Lower lobe of right lung (tissue), 2 donors: ENCODE data around the gene PODN. TPM values are rescaled to one million over a fixed set of nuclear protein-coding genes. Genes with fewer than 3 reads are reported as not detected.

Experiments
- ATAC-seq, 2 donors: fragments of 200-7000 bp; cut with Tn5 transposase; one replicate each; pipeline ENCODE4 v1.9.1; 2020 to 2022; ENCODE audit warnings: mild to moderate bottlenecking in 2 of 2, moderate library complexity in 2 of 2
- DNase-seq: peaks from one replicate; pipeline ENCODE4 v3.0.0-alpha.2; 2020
- H3K27ac ChIP-seq: fragments of 200-600 bp; one replicate; pipeline ENCODE4 v1.8.0; 2022
- H3K27me3 ChIP-seq: fragments of 200-600 bp; one replicate; pipeline ENCODE4 v1.8.0; 2022; ENCODE audit warnings: low read depth
- H3K36me3 ChIP-seq: fragments of 200-600 bp; one replicate; pipeline ENCODE4 v1.8.0; 2022; ENCODE audit warnings: mild to moderate bottlenecking
- H3K4me1 ChIP-seq: fragments of 200-600 bp; one replicate; pipeline ENCODE4 v1.8.0; 2022
- H3K4me3 ChIP-seq: fragments of 200-600 bp; one replicate; pipeline ENCODE4 v1.8.0; 2022; ENCODE audit warnings: mild to moderate bottlenecking
- H3K9me3 ChIP-seq: fragments of 200-600 bp; one replicate; pipeline ENCODE4 v1.8.0; 2022
- intact Hi-C: fragments of 100-400 bp; cut with DNase I; formaldehyde crosslinking; loops from one replicate; pipeline ENCODE4 v1.11.0; 2022
- total RNA-seq: library from RNA; stranded (reverse); fragmentation: NEBNext Ultra II Directional; extraction: Animal tissue kit (Norgen Biotek cat#: 25700); gene quantifications from one replicate; pipeline ENCODE4 v1.2.1, GENCODE V29; 2021
- TF ChIP-seq, protein P1 (sequence below): fragments of 200-600 bp; IDR thresholded peaks from one replicate; pipeline ENCODE4 v1.8.0; 2022; ENCODE audit warnings: antibody characterized with exemption, mild to moderate bottlenecking
- donor health status: DM: no; HTN: yes; CAD: no; lungs with severe emphysema.

Gene PODN
- total RNA-seq, 1 donor from 2014 or later: 64.0 TPM

DNA sequence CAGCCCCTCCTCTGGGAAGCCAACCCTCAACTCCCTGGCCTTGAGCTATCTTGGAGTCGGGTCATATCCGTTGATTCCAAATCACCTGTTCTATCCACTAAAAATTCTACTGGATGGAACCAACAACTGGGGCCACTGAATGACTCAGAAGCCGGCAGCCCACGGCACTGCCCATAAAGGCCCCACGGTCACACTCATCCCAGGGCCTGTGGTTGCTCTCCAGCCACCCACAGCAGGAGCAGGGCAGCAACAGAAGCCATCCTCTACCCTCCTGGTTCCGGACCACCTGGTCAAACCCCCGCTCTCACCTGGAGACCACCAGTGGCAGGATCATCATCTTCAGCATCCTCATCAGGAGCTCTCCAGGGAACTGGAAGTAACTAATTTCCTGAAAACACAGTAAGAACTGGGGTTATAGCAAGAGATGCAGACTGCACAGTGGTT lies 72.1 kb downstream of the PODN start:
- Histone ChIP-seq H3K36me3 (no peaks in the 10 kb centered on the region), H3K27me3 (no peaks in the 10 kb centered on the region), H3K27ac (no peak overlapping the region), H3K4me1 (no peaks in the 10 kb centered on the region), H3K4me3 (no peak overlapping the region), H3K9me3 (peaks cover 10% of the 10 kb centered on the region)
- no peak for DNase-seq
- TF ChIP-seq, protein P1, sequence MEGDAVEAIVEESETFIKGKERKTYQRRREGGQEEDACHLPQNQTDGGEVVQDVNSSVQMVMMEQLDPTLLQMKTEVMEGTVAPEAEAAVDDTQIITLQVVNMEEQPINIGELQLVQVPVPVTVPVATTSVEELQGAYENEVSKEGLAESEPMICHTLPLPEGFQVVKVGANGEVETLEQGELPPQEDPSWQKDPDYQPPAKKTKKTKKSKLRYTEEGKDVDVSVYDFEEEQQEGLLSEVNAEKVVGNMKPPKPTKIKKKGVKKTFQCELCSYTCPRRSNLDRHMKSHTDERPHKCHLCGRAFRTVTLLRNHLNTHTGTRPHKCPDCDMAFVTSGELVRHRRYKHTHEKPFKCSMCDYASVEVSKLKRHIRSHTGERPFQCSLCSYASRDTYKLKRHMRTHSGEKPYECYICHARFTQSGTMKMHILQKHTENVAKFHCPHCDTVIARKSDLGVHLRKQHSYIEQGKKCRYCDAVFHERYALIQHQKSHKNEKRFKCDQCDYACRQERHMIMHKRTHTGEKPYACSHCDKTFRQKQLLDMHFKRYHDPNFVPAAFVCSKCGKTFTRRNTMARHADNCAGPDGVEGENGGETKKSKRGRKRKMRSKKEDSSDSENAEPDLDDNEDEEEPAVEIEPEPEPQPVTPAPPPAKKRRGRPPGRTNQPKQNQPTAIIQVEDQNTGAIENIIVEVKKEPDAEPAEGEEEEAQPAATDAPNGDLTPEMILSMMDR: no peak
- no peak for ATAC-seq
- intact Hi-C loops: no loop called here

Other genes starting within 250 kb of the PODN start
- not detected for gene ZYG11A, start 219.5 kb upstream of the PODN start, total RNA-seq
- 142 TPM for gene ECHDC2, start 140.5 kb upstream of the PODN start, total RNA-seq
- 148 TPM for gene SCP2, start 134.9 kb upstream of the PODN start, total RNA-seq
- gene SLC1A7, start 80.4 kb downstream of the PODN start, total RNA-seq: 0.68 TPM
- 26.3 TPM for gene CPT2, start 134.6 kb downstream of the PODN start, total RNA-seq
- gene CZIB, start 158.4 kb downstream of the PODN start, total RNA-seq: 60.2 TPM
- 34.4 TPM for gene MAGOH, start 176.3 kb downstream of the PODN start, total RNA-seq